ENCODE results near the gene RHOT2. TPM values are rescaled to one million over a fixed set of nuclear protein-coding genes. Genes with fewer than 3 reads are reported as not detected.

The RHOT2 gene
- polyA plus RNA-seq, 1 experiment, result 38.0 TPM

DNA sequence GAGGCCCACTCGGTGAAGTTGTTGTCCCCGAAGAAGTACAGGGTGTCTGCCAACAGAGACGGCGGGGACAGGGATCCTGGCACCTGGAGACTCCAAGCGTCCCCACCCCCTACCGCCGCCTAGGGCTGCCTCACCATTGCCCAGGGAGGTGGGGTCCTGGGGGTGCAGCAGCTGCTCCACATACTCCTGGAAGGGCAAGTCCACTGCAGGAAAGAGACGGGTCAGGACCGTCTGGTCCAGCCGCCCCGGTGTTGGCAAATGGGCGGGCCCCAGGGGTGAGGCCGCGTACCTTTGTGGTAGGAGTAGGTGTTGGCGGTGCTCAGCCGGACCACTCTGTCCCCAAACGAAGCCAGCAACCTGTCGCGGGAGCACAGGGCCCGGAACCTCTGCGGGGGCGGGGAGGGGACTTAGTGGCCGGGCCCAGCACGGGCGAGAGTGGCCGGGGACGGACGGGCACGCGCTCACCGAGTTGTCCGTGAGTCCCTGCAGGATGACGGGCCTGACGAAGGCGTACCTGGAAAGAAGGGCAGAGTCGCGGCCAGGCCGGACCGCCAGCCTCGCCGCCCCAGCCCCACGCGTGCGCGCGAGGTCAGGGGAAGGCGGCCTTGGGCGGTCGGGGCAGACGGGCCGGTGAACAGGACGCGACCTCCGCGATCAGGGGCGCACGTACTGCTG, 15.6 kb downstream of the RHOT2 start:
- Histone ChIP-seq H3K4me3 (ENCODE audit: low read depth, low read length) (peak overlapping the region; percentile 70), H3K27ac (ENCODE audit: low read depth, low read length) (no peak overlapping the region), H3K9me3 (ENCODE audit: control insufficient read depth, insufficient read depth, low read length) (peaks cover 16% of the 10 kb centered on the region; the same call in 1 of the 2 replicates), H3K27me3 (ENCODE audit: control insufficient read depth, insufficient read depth, low read length) (no peaks in the 10 kb centered on the region)
- ChIA-PET POLR2A (interaction anchor here (1.2 kb wide), 1 partner anchor 45 kb away, joined by 3 read pairs; no protein-coding TSS in a partner anchor), CTCF (interaction anchor here (0.6 kb wide), 1 partner anchor 833 kb away, joined by 6 read pairs; no protein-coding TSS in a partner anchor)
- no peak for DNase-seq (ENCODE audit: low read depth, low spot score)
- TF ChIP-seq, protein P1, sequence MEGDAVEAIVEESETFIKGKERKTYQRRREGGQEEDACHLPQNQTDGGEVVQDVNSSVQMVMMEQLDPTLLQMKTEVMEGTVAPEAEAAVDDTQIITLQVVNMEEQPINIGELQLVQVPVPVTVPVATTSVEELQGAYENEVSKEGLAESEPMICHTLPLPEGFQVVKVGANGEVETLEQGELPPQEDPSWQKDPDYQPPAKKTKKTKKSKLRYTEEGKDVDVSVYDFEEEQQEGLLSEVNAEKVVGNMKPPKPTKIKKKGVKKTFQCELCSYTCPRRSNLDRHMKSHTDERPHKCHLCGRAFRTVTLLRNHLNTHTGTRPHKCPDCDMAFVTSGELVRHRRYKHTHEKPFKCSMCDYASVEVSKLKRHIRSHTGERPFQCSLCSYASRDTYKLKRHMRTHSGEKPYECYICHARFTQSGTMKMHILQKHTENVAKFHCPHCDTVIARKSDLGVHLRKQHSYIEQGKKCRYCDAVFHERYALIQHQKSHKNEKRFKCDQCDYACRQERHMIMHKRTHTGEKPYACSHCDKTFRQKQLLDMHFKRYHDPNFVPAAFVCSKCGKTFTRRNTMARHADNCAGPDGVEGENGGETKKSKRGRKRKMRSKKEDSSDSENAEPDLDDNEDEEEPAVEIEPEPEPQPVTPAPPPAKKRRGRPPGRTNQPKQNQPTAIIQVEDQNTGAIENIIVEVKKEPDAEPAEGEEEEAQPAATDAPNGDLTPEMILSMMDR (IDR thresholded peaks at IDR 0.05; ENCODE audit: low read depth, low read length), result no peak

DNA sequence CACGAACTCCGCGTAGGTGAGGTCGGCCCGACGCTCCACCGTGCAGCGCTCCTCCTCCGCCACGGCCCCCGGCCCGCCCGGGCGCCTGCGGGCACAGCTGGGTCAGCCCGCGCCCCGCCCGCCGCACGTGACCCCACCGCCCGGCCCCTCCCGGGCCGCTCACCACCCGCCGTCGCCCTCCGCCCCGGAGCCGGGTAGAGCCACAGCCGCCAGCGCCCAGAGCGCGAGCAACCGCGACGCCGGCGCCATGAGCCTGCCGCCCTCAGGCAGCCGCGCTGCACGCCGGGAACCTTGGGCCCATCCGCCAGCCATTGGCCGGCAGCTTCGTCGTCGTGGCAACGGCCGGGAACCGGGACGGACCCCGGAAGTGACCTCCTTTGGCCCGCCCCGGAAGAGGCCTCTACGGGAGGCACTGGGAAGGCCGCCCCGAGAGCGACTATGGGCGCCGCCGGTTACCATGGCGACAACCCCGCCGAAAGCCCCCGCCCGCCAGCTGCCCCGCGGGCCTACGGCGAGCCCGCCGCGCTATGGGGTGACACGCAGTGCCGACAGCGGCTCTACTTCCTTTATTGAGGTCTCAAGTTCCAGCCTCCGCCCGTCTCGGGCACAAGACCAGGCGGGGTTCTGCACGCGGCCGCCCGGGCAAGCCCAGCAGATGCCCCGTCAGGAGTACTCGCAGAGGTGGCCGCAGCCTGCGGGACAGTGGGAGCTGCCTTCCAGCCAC, 16.3 kb downstream of the RHOT2 start, which contains the start of gene JMJD8:
TSS of gene JMJD8 (minus strand) at position 264 of the 724 bp plus-strand sequence. CDS start at position 249, 15 bp downstream.
- ChIA-PET CTCF (interaction anchor here (0.6 kb wide), 1 partner anchor 833 kb away, joined by 6 read pairs; no protein-coding TSS in a partner anchor), POLR2A (interaction anchor here (0.6 to 1.2 kb wide), 3 partner anchors 15 to 112 kb away, joined by 3 read pairs; no protein-coding TSS in a partner anchor)
- H3K4me3 ChIP-seq (ENCODE audit: low read depth, low read length), result peak within 1 kb of the TSS; percentile 70
- peak; percentile 75 for DNase-seq (ENCODE audit: low read depth, low spot score)
- peak within 1 kb of the TSS; percentile 52 for H3K27ac ChIP-seq (ENCODE audit: low read depth, low read length)
- no peaks in the 10 kb centered on the region for H3K27me3 ChIP-seq (ENCODE audit: control insufficient read depth, insufficient read depth, low read length)
- TF ChIP-seq, protein P1 (IDR thresholded peaks at IDR 0.05; ENCODE audit: low read depth, low read length), result no peak
- peaks cover 16% of the 10 kb centered on the region; the same call in 1 of the 2 replicates for H3K9me3 ChIP-seq (ENCODE audit: control insufficient read depth, insufficient read depth, low read length)

DNA sequence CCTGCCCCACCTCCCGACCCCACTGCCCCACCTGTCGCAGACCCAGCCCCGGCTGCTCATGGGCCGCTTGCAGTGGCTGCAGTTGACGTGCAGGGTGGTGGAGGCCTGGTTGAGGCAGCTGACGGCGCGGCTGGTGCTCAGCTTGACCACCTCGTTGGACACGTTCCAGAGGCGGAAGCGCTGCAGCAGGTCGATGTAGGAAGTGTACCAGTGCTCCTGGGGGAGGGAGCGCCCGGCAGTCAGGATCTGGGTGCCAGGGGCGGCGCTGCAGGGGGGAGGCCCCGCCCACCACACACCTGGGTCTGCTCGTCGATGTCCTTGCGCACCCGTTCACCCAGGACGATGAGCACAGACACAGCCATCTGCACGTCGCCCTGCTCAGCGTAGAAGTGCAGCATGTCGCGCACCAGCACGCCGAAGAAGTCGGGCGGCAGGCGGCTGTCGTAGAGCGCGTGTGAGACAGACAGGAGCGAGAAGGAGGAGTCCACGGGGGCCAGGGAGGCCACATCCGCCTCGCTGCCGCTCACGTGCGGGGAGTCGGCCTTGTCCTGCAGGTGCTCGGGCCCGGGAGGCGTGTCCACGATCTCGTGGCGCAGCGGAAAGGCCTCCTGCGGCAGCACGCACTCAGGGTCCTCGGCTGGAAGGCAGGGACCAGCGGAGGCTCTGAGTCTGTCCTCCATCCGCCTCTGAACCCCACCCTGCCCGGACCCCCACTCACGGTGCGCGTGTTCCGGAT, 17.2 kb downstream of the RHOT2 start:
- no peak for DNase-seq (ENCODE audit: low read depth, low spot score)
- Histone ChIP-seq H3K9me3 (ENCODE audit: control insufficient read depth, insufficient read depth, low read length) (peaks cover 16% of the 10 kb centered on the region; the same call in 1 of the 2 replicates), H3K27ac (ENCODE audit: low read depth, low read length) (no peak overlapping the region), H3K4me3 (ENCODE audit: low read depth, low read length) (no peak overlapping the region), H3K27me3 (ENCODE audit: control insufficient read depth, insufficient read depth, low read length) (no peaks in the 10 kb centered on the region)
- TF ChIP-seq, protein P1 (IDR thresholded peaks at IDR 0.05; ENCODE audit: low read depth, low read length), result no peak
- CTCF ChIA-PET, result interaction anchor here (0.6 to 1.4 kb wide), 2 partner anchors 27 to 303 kb away, joined by 3 to 4 read pairs; no protein-coding TSS in a partner anchor
- POLR2A ChIA-PET, result interaction anchor here (0.6 to 1.2 kb wide), 3 partner anchors 16 to 113 kb away, joined by 3 read pairs; no protein-coding TSS in a partner anchor

DNA sequence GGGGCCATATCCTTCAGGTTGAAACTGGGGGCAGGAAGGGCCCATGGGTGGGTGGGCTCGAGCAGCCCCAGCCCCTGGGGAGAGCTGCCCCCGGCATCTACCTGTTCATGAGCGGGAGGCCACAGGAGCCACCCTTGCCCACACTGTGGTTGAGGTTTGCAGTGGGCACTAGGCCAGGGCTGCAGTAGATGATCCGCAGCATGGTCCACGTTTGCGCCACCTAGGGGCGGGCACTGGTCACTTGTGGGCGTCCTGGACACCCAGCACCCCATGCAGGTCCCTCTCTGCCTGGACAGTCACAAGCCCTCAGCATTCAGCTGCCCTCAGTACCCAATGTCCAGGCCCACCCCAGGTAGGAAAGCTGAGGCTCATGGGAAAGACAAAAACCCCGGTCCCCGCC, 18.0 kb downstream of the RHOT2 start:
- H3K27me3 ChIP-seq (ENCODE audit: control insufficient read depth, insufficient read depth, low read length), result no peaks in the 10 kb centered on the region
- CTCF ChIA-PET, result interaction anchor here (0.7 to 1.4 kb wide), 2 partner anchors 26 to 179 kb away, joined by 3 to 4 read pairs; no protein-coding TSS in a partner anchor
- peaks cover 13% of the 10 kb centered on the region; the same call in 1 of the 2 replicates for H3K9me3 ChIP-seq (ENCODE audit: control insufficient read depth, insufficient read depth, low read length)
- no peak for DNase-seq (ENCODE audit: low read depth, low spot score)
- H3K4me3 ChIP-seq (ENCODE audit: low read depth, low read length), result no peak overlapping the region
- no peak overlapping the region for H3K27ac ChIP-seq (ENCODE audit: low read depth, low read length)
- POLR2A ChIA-PET, result no interaction called here
- TF ChIP-seq, protein P1 (IDR thresholded peaks at IDR 0.05; ENCODE audit: low read depth, low read length), result peak; percentile 36

All from AG04450 (cell line).